SK-N-SH (cell line): ENCODE measurements around the gene KCNJ15.

Source experiments
- CTCF ChIP-seq: fragments of 200-600 bp; sonication (generic); IDR thresholded peaks from 2 replicates; pipeline ENCODE4 v1.6.1; 2017; ENCODE audit warnings: antibody characterized with exemption, mild to moderate bottlenecking, moderate library complexity
- GATA2 ChIP-seq: sonication (generic); formaldehyde crosslinking; IDR thresholded peaks from 2 replicates; pipeline ENCODE4 v1.5.0; 2020; ENCODE audit warnings: mild to moderate bottlenecking, missing genetic modification reagents
- TCF12 ChIP-seq: IDR thresholded peaks from 2 replicates; pipeline ENCODE4 v1.4.0; 2012

- TF ChIP-seq CTCF: no peak
- no peak for TF ChIP-seq GATA2 (CRISPR knock-in tag)
- no peak for TF ChIP-seq TCF12
Measured at GRCh38 chr21:38266732-38267131, 9.9 kb downstream of the KCNJ15 start.
